Measurements from ENCODE around the gene SLC52A3.
A peak's percentile ranks its signal among the peaks of the same experiment; 100 is the strongest.

The SLC52A3 gene

DNA sequence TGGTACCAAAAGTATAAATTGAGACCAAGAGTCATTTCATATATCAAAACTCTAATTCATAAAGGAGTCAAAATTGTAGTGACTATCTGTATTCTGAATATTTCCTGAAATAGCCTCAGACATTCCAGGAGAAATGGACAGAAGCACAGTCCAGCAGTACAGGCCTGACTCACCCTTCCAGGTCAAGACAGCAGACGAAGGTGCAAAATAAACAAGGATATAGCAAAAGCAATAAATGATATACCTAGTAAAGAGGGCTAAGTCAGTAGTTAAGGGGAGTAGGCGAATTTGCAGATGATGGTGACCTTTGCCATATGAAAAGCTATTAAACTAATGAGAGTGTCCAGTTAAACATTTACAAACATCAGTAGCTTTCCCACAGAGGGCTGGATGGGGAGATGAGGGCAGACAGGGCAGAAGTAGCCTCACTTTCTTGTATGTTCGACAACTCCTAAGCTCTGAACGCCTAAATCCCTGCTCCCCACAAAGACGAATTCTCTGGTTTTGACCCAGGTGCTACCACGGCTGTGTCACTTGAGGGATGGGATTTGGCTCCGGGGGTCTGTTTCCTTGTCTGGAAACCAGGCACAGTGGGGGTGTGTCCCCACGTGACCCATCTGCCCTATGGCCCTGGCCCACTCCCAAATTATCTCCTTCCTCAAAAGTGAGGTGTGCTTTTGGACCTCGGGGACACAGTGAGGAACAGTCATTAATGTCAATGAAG lies 3.6 kb upstream of the SLC52A3 start:
- Histone ChIP-seq H3K9me3 (replicated peaks in 1 of 11) (peaks cover 0 to 4% (median 0%) of the 10 kb centered on the region in 11 experiments; a peak in 5 of 22 replicates), H3K9ac (no peak overlapping the region), H4K20me1 (no peaks in the 10 kb centered on the region), H3K36me3 (no peaks in the 10 kb centered on the region), H3K4me1 (peaks cover 12 to 27% (median 21%) of the 10 kb centered on the region in 10 experiments), H3K4me3 (no peak overlapping the region), H3K4me2 (no peak overlapping the region), H3K27me3 (no peaks in the 10 kb centered on the region), H3K27ac (no peak overlapping the region)
- no peak for TF ChIP-seq Cebpa-rat (IDR thresholded peaks at IDR 0.05)

DNA sequence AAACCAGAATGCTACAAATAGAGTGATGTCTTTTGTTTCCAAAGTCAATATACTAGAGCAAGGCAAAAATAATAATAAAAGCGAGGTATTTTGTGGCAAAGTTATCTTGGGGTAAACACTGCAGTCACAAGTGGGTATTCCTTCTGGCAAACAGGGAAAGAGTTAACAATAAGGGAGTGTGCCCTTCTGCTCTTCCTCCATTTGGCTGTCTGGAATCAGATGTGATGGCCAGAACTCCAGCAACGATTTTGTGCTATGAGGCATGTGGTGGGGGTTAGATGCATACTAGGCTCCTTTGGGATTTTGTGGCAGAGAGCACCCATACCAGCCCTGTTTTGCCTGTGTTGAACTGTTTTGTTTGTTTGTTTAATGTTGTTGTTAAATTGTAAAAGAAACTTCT lies 2.4 kb upstream of the SLC52A3 start:
- Histone ChIP-seq H3K27me3 (no peaks in the 10 kb centered on the region), H4K20me1 (no peaks in the 10 kb centered on the region), H3K36me3 (no peaks in the 10 kb centered on the region), H3K4me3 (no peak overlapping the region), H3K9me3 (replicated peaks in 1 of 11) (peaks cover 0 to 4% (median 0%) of the 10 kb centered on the region in 11 experiments; a peak in 5 of 22 replicates), H3K27ac (no peak overlapping the region), H3K9ac (no peak overlapping the region), H3K4me2 (no peak overlapping the region; a peak in 1 of 22 replicates), H3K4me1 (peaks cover 12 to 27% (median 21%) of the 10 kb centered on the region in 10 experiments)
- no peak for TF ChIP-seq Cebpa-rat (IDR thresholded peaks at IDR 0.05)

- Histone ChIP-seq H4K20me1 (no peaks in the 10 kb centered on the region), H3K4me2 (no peak overlapping the region), H3K9ac (no peak overlapping the region), H3K36me3 (no peaks in the 10 kb centered on the region), H3K4me3 (no peak overlapping the region), H3K4me1 (peaks cover 0 to 5% (median 0%) of the 10 kb centered on the region in 10 experiments; a peak in 3 of 20 replicates), H3K27me3 (no peaks in the 10 kb centered on the region), H3K27ac (no peak overlapping the region), H3K9me3 (replicated peaks in 1 of 11) (peaks cover 0 to 4% (median 0%) of the 10 kb centered on the region in 11 experiments; a peak in 5 of 22 replicates)
- no peak for TF ChIP-seq Cebpa-rat (IDR thresholded peaks at IDR 0.05)
These were observed 1.4 kb downstream of the SLC52A3 start for GRCh38 chr20:766906-767305.

GRCh38 chr20:764255-764654 lies 4.0 kb downstream of the SLC52A3 start:
- Histone ChIP-seq H3K9me3 (replicated peaks in 1 of 11) (no peaks in the 10 kb centered on the region), H3K9ac (no peak overlapping the region), H3K27ac (no peak overlapping the region), H3K4me2 (no peak overlapping the region), H3K27me3 (no peaks in the 10 kb centered on the region), H4K20me1 (no peaks in the 10 kb centered on the region), H3K36me3 (no peaks in the 10 kb centered on the region), H3K4me1 (peaks cover 0 to 5% (median 0%) of the 10 kb centered on the region in 10 experiments; a peak in 3 of 20 replicates), H3K4me3 (no peak overlapping the region)
- TF ChIP-seq Cebpa-rat (IDR thresholded peaks at IDR 0.05) = no peak

- no peaks in the 10 kb centered on the region for H3K36me3 ChIP-seq
- peaks cover 9 to 14% (median 12%) of the 10 kb centered on the region in 10 experiments for H3K4me1 ChIP-seq
- TF ChIP-seq Cebpa-rat (IDR thresholded peaks at IDR 0.05) = no peak
- no peaks in the 10 kb centered on the region for H3K27me3 ChIP-seq
- H3K27ac ChIP-seq = no peak overlapping the region
- H3K4me2 ChIP-seq = no peak overlapping the region
- H3K9ac ChIP-seq = no peak overlapping the region
- no peaks in the 10 kb centered on the region for H4K20me1 ChIP-seq
- no peaks in the 10 kb centered on the region for H3K9me3 ChIP-seq (replicated peaks in 1 of 11)
- H3K4me3 ChIP-seq = no peak overlapping the region
These were observed 6.6 kb downstream of the SLC52A3 start for GRCh38 chr20:761418-762381.

DNA sequence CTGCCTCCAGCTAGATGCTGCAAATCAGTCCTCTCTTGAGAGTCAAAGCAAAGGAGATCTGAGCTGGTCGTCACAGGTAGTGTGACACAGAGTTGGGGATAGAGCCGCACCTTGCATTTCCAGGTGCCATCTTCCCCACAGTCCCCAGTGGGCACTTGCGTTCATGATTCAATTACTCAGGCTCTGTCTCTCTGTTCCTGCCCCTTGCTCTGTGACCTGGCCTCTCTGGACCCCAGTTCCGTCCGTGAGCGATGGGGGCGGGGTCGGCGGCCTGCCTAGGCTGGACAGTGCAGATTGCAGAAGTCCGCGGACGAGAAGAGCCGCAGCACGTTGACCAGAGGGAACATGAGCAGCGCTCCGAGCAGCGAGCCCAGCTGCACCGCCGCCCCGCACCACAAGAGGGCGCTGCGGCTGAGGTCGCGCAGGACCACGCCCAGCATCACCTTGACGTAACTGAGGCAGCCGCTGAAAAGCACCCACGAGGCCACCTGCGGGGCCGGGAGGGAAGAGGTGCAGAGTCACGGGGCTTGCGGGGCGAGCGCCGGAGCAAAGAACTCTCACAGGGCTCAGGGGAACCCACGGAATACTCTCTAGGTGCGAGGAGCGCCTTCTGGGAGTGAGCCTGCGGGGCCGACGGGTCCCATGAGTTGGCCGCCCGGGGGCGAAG lies 7.4 kb downstream of the SLC52A3 start:
- Histone ChIP-seq H3K9me3 (replicated peaks in 1 of 11) (no peaks in the 10 kb centered on the region), H3K4me1 (peaks cover 9 to 16% (median 12%) of the 10 kb centered on the region in 10 experiments), H3K27ac (no peak overlapping the region), H3K4me3 (no peak overlapping the region), H3K4me2 (no peak overlapping the region), H3K9ac (no peak overlapping the region), H4K20me1 (no peaks in the 10 kb centered on the region), H3K27me3 (no peaks in the 10 kb centered on the region), H3K36me3 (no peaks in the 10 kb centered on the region)
- TF ChIP-seq Cebpa-rat (IDR thresholded peaks at IDR 0.05) = no peak

- Histone ChIP-seq H3K27ac (no peak overlapping the region), H4K20me1 (no peaks in the 10 kb centered on the region), H3K4me2 (peak overlapping the region; percentile 21 to 87 (median 55)), H3K9me3 (replicated peaks in 1 of 11) (no peaks in the 10 kb centered on the region), H3K4me1 (peaks cover 20 to 30% (median 24%) of the 10 kb centered on the region in 10 experiments), H3K27me3 (no peaks in the 10 kb centered on the region), H3K4me3 (no peak overlapping the region), H3K36me3 (no peaks in the 10 kb centered on the region), H3K9ac (no peak overlapping the region)
- TF ChIP-seq Cebpa-rat (IDR thresholded peaks at IDR 0.05) = no peak
These were observed 10.8 kb downstream of the SLC52A3 start for GRCh38 chr20:757506-757905.

GRCh38 chr20:755941-756340 lies 12.4 kb downstream of the SLC52A3 start:
- Histone ChIP-seq H4K20me1 (no peaks in the 10 kb centered on the region), H3K4me2 (no peak overlapping the region), H3K27me3 (no peaks in the 10 kb centered on the region), H3K36me3 (no peaks in the 10 kb centered on the region), H3K9me3 (replicated peaks in 1 of 11) (no peaks in the 10 kb centered on the region), H3K9ac (no peak overlapping the region), H3K27ac (no peak overlapping the region), H3K4me1 (peaks cover 24 to 35% (median 30%) of the 10 kb centered on the region in 10 experiments), H3K4me3 (no peak overlapping the region)
- no peak for TF ChIP-seq Cebpa-rat (IDR thresholded peaks at IDR 0.05)

- no peaks in the 10 kb centered on the region for H3K36me3 ChIP-seq
- H3K27ac ChIP-seq = no peak overlapping the region
- H3K4me1 ChIP-seq = peaks cover 30 to 40% (median 34%) of the 10 kb centered on the region in 10 experiments
- no peaks in the 10 kb centered on the region for H3K27me3 ChIP-seq
- H3K9ac ChIP-seq = no peak overlapping the region
- no peaks in the 10 kb centered on the region for H4K20me1 ChIP-seq
- no peaks in the 10 kb centered on the region for H3K9me3 ChIP-seq (replicated peaks in 1 of 11)
- H3K4me2 ChIP-seq = no peak overlapping the region
- H3K4me3 ChIP-seq = no peak overlapping the region
- TF ChIP-seq Cebpa-rat (IDR thresholded peaks at IDR 0.05) = no peak
These were observed 13.4 kb downstream of the SLC52A3 start for GRCh38 chr20:754904-755303.

Measured in BLaER1 treated with 17β-estradiol and CSF1 and Interleukin-3, amounts not matched to agents 10 nM and 100 nM (cell line).